HG03039 (cell line): Measurements from ENCODE around the gene MLST8.
A peak's percentile ranks its signal among the peaks of the same experiment; 100 is the strongest.
"Not testable (repeated sequence)": the region's sequence is repeated elsewhere in the genome, so short reads cannot be mapped to it uniquely, and the experiment has no call there.

Experiments
- ATAC-seq: cut with Tn5 transposase; IDR thresholded peaks from one replicate; pipeline ENCODE4 v1.9.1; 2021; ENCODE audit warnings: mild to moderate bottlenecking, moderate library complexity; ENCODE audit not compliant: unreplicated experiment

MLST8 gene

DNA sequence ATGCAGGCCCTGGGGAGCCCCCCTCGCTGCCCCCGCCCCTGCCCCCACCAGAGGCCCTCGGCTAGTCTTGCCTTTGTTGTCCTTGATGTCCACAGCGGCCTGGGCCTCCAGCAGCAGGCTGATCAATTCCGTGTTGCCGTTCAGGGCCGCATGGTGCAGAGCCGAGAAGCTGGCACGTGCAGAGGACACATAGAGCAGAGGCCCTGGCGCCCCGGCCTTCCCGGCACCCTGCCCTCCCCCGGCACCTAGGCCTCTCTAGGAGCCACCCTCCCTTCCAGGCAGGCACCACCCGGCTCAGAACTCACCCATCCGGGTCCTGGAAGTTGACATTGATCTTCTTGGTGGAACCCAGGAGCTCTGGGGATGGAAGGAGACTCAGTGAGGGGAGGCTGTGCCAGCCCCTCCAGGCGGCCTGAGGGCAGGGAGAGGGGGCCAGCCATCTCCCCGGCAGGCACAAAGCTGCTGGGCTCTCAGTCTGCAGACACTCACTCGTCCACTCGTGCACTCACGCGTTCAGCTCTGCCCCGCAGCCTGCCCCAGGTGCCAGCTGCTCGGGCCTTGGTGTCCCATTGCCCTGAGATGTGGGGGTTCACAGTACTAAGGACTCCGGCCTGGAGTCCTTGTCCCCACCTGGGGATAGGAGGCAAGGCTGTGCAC is 15.1 kb upstream of the MLST8 start:
- no peak for ATAC-seq

- ATAC-seq = no peak
Measured at GRCh38 chr16:2190659-2191445, 14.4 kb upstream of the MLST8 start.

GRCh38 chr16:2191446-2191706 is 13.9 kb upstream of the MLST8 start:
- ATAC-seq = no peak

DNA sequence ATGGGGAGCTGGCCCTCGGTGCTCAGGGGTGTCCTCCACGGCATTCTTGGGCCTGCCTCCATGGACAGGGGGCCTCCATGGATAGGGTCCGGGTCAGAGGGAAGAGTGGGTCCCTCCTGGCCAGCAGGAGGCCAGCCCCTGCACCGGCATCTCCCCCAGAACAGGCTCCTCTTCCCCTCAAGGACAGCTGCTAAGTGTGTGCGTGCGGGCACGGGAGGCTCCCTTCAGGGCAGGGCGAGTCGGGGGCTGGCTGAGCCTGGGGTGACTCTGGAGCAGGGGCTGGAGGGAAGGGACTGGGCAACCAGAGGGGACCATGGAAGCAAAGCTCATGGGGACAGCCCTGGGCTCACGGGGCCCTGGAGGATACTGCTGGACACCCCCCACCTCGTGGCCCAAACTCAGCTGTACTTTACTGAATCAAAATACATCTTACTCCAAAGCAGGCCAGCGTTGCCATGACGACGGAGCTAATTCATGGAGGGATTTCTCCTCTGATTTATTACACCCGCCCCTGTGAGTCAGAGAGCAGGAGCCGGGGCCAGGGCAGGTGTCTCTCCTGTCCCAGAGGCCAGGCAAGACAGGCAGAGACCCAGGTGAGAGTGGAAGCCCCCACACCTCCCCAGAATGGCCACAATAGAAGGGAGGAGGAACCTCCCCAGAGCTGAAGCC is 11.0 kb upstream of the MLST8 start:
- ATAC-seq = no peak

DNA sequence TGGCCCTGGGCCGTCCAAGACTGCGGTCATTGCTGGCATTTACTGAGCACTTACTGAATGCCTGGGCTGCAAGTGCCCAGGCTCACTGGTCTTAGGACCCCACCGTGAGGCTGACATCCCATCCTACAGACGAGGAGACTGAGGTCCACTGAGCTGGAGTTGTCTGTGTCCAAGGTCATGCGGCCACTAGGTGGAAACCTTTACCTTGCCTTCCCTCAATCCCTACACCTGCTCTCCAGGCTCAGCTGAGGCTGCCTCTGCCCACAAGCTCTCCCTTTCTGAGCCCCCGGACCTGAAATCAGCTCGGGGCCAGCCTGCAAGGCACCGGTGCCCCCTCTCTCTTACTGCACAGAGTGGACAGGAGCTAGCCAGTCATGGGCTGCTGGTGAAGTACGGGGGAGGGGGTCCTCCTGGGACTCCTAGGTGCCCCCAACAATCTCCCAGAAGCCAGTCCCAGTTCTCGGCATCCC is 10.4 kb upstream of the MLST8 start:
- no peak for ATAC-seq

GRCh38 chr16:2195322-2196161 is 9.7 kb upstream of the MLST8 start:
- ATAC-seq = no peak

GRCh38 chr16:2196162-2196980 is 8.9 kb upstream of the MLST8 start, which contains the start of gene CASKIN1:
CASKIN1 (minus strand) TSS chr16:2196605; CDS start chr16:2196432, 173 bp downstream.
- no peak for ATAC-seq

DNA sequence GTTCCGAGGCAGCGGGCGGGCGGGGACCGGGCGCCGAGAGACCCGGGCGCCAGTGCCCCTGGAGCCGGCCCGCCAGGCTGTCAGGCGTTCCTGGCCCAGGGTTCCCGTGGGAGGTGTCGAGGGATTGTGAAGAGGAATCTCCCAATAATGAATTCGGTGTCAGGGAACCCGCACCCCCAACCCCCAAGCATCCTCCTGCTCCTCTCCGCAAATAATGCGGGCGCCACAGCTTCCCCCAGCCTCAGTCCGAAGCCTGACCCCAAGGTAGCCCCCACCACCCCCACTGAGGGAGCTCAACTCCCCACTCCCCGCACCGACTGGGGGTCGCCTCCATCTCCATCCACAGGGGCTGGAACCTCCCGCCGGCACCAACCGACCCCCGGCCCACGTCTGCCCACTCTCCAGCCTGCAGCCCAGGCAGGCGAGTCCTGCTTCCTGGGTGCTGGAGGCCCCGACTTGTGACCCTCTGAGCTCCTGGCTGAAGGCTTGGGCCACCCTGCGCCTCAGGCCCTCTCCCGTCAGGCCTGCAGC is 8.2 kb upstream of the MLST8 start:
- ATAC-seq = no peak

GRCh38 chr16:2197765-2198164 is 7.5 kb upstream of the MLST8 start:
- ATAC-seq = no peak

DNA sequence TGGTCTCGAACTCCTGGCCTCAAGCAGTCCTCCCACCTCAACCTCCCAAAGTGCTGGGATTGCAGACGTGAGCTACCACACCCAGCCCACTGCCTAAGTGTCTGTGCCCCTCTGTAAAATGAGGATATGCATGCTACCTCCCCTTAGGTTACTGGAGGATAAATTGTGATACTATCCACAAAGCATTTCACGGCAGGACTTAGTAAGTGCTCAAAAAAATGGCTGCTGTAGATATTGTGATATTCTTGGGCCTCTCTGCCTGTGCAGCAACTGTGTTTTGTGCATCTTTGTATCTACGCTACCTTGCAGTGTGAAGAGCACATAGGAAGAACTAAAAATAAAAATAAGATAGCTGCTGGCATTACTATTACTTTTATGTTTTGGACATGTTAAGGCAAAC is 7.0 kb upstream of the MLST8 start:
- no peak for ATAC-seq

DNA sequence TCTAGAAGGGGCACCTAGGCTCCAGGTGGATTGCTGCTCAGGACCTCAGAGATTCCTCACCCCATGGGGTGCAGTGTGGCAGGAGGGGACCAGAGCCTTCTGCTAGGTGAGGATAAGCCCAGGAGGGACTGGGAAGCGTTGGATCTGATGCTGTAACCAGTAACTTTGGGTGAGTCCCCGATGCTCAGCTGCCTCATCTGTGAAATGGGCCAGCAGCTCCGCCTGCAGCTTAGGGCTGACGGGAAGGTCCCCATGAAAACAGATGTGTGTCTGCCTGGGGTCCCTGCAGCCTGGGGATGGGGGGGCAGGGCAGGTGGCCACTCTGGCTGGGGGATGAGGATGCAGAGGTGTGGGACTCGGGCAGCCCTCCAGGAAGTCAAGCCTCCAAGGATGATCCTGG is 6.2 kb upstream of the MLST8 start:
- no peak for ATAC-seq

GRCh38 chr16:2199621-2200139 is 5.6 kb upstream of the MLST8 start:
- ATAC-seq = no peak

DNA sequence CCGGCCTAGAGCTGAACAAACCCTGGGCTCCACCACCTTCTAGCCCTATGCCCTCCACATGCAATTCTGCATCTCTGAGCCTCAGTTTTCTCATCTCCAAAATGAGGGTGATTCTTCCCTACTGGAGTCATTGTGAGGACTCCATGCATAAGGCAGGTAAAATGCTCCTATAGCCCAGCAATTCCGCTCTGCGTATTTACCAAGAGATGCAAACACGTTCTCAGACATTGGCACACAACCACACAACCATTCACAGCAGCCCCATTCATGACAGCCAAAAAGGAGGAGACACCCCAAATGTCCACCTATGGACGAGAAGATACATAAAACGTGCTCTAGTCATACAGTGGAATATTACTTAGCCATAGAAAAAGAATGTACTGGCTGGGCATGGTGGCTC is 4.9 kb upstream of the MLST8 start:
- no peak for ATAC-seq

DNA sequence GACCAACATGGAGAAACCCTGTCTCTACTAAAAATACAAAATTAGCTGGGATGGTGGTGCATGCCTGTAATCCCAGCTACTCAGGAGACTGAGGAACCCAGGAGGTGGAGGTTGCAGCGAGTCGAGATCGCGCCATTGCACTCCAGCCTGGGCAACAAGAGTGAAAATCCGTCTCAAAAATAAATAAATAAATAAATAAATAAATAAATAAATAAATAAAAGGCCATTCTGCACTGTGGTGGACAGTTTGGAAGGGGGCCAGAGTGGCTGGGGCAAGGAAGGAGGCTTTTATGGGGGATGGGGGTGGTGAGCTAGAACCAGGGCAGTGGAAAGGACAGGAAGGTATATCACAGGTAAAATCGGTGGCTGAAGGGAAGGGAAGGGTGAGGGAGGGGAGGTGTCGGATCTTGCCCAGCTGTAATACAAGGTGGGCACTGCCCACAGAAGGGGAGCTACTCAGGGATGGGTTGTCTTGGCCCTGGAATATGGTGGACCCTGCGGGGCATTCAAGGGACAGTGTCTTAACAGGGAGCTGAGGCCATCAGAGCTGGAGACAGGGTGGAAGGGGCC is 2.0 kb upstream of the MLST8 start:
- not testable (repeated sequence) for ATAC-seq

- no peak for ATAC-seq
Measured at GRCh38 chr16:2204416-2205103, 694 bp upstream of the MLST8 start.

DNA sequence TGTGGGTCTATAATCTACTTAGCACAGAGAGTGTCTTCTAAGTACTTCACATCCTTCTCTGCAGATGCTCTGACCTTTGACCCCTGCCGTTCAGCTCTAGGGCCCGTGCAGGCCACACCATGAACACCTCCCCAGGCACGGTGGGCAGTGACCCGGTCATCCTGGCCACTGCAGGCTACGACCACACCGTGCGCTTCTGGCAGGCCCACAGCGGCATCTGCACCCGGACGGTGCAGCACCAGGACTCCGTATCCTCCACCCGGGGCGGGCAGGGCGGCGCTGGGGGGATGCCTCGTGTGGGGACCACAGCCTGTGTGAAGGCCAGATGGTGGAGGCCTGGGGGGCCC is 686 bp downstream of the MLST8 start:
- peak; percentile 2 for ATAC-seq

GRCh38 chr16:2206420-2206779 is 1.1 kb downstream of the MLST8 start:
- ATAC-seq = no peak

GRCh38 chr16:2206780-2207433 is 1.7 kb downstream of the MLST8 start:
- ATAC-seq = no peak

GRCh38 chr16:2207872-2208271 is 2.6 kb downstream of the MLST8 start:
- no peak for ATAC-seq
